ENCODE data around the gene CACNA1B.

GRCh38 chr9:138006576-138007233 is 129.1 kb downstream of the CACNA1B start:
- TF ChIP-seq EZH2 (IDR thresholded peaks at IDR 0.05; ENCODE audit: low read length, missing control alignments), result no peak
- TF ChIP-seq CTCF (conservative IDR thresholded peaks at IDR 0.05 in 1 of 2, IDR thresholded peaks at IDR 0.05 in 1 of 2; ENCODE audit: low read depth in 1 of 2, low read length in 2 of 2), result no peak

All from fibroblast of lung (primary cell).